ENCODE measurements around the gene SUV39H1.
A peak's percentile ranks its signal among the peaks of the same experiment; 100 is the strongest.
"Not testable (repeated sequence)": the region's sequence is repeated elsewhere in the genome, so short reads cannot be mapped to it uniquely, and the experiment has no call there.

Gene SUV39H1

GRCh38 chrX:48696301-48696908 lies at the start of gene SUV39H1:
Gene SUV39H1, plus strand, starts transcription at chrX:48696734. Its CDS starts 51 bp downstream, at chrX:48696785.
- DNase-seq: peak; percentile 84

- peak; percentile 31 for DNase-seq
These were observed 48.2 kb upstream of the SUV39H1 start for GRCh38 chrX:48648336-48648751.

- no peak for DNase-seq
These were observed 47.4 kb upstream of the SUV39H1 start for GRCh38 chrX:48649102-48649501.

- not testable (repeated sequence) for DNase-seq
These were observed 44.4 kb upstream of the SUV39H1 start for GRCh38 chrX:48652055-48652579.

GRCh38 chrX:48654746-48655145 lies 41.8 kb upstream of the SUV39H1 start:
- DNase-seq: not testable (repeated sequence)

GRCh38 chrX:48659686-48660085 lies 36.8 kb upstream of the SUV39H1 start:
- not testable (repeated sequence) for DNase-seq

- DNase-seq: no peak
These were observed 33.3 kb upstream of the SUV39H1 start for GRCh38 chrX:48663241-48663640.

- DNase-seq: no peak
These were observed 32.4 kb upstream of the SUV39H1 start for GRCh38 chrX:48664156-48664555.

- no peak for DNase-seq
These were observed 30.5 kb upstream of the SUV39H1 start for GRCh38 chrX:48665991-48666390.

- DNase-seq: no peak
These were observed 29.9 kb upstream of the SUV39H1 start for GRCh38 chrX:48666649-48667048.

- no peak for DNase-seq
These were observed 29.0 kb upstream of the SUV39H1 start for GRCh38 chrX:48667509-48667908.

GRCh38 chrX:48668187-48668586 lies 28.3 kb upstream of the SUV39H1 start:
- not testable (repeated sequence) for DNase-seq

- peak; percentile 88 for DNase-seq
These were observed 20.2 kb upstream of the SUV39H1 start for GRCh38 chrX:48676106-48676892.

GRCh38 chrX:48676893-48677270 lies 19.7 kb upstream of the SUV39H1 start:
- DNase-seq: peak; percentile 9

GRCh38 chrX:48677516-48677915 lies 19.0 kb upstream of the SUV39H1 start:
- no peak for DNase-seq

GRCh38 chrX:48680467-48680866 lies 16.1 kb upstream of the SUV39H1 start:
- peak; percentile 36 for DNase-seq

- DNase-seq: not testable (repeated sequence)
These were observed 15.6 kb upstream of the SUV39H1 start for GRCh38 chrX:48680925-48681324.

GRCh38 chrX:48681539-48682183 lies 14.9 kb upstream of the SUV39H1 start:
- no peak for DNase-seq

GRCh38 chrX:48682795-48683194 lies 13.7 kb upstream of the SUV39H1 start:
- DNase-seq: not testable (repeated sequence)

GRCh38 chrX:48683411-48683982 lies 13.0 kb upstream of the SUV39H1 start, which contains the start of gene WAS:
Gene WAS, plus strand, starts transcription at chrX:48683799. Its CDS starts 55 bp downstream, at chrX:48683854.
- DNase-seq: peak; percentile 48

GRCh38 chrX:48684134-48684533 lies 12.4 kb upstream of the SUV39H1 start:
- no peak for DNase-seq

GRCh38 chrX:48685416-48685815 lies 11.1 kb upstream of the SUV39H1 start:
- DNase-seq: no peak

GRCh38 chrX:48688531-48689150 lies 7.9 kb upstream of the SUV39H1 start:
- DNase-seq: no peak

Data from stimulated activated CD4-positive, alpha-beta T cell treated with anti-CD3 and anti-CD28 coated beads, Interleukin-4, amount 100 ng/mL, for 24 hours (primary cell).